ENCODE data around the gene SNTA1. TPM values are rescaled to one million over a fixed set of nuclear protein-coding genes. Genes with fewer than 3 reads are reported as not detected.
"Not testable (repeated sequence)": the region's sequence is repeated elsewhere in the genome, so short reads cannot be mapped to it uniquely, and the experiment has no call there.

SNTA1 gene
- total RNA-seq, 1 experiment from 2014 or later, result 13.2 TPM

DNA sequence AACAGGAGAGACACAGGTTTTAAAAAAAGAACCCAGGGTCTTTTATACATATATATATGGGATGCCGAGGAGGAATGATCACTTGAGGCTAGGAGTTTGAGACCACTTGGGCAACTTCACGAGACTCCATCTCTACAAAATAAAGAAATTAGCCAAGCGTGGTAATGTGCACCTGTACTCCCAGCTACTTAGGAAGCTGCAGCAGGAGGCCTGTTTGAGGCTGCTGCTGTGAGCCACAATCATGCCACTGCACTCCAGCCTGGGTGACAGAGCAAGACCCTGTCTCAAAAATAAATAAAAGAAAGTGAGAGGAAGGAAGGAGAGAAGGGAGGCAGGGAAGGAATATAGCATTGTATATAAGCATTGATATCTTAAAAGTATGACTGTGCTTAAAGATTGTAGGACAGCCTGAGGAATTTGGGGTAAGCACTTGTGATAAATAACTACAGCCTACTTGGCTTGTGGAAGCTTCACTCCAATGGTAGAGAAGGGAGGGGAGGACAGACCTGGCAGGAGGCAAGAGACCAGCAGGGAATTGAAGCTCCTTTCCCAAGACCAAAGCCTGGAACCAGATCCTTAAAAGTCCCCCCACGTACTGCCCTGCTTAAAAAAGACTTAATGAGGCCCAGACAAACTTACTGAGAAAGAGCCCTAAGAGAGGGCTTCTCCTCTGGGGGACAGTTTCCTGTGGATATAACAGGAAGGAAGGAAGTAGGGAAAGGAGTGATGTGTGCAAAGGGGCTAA lies 2.5 kb upstream of the SNTA1 start:
- no peak for DNase-seq
- no peaks in the 10 kb centered on the region for H3K27me3 ChIP-seq
- no peaks in the 10 kb centered on the region; the same call in 1 of the 2 replicates for H3K4me1 ChIP-seq
- no peaks in the 10 kb centered on the region for H3K36me3 ChIP-seq
- no peak overlapping the region for H3K27ac ChIP-seq
- H3K4me3 ChIP-seq, result no peak overlapping the region
- H3K9me3 ChIP-seq (replicated peaks), result 0 out of 2 replicates have a peak, but pooled peaks cover 3% of the 10 kb centered on the region

DNA sequence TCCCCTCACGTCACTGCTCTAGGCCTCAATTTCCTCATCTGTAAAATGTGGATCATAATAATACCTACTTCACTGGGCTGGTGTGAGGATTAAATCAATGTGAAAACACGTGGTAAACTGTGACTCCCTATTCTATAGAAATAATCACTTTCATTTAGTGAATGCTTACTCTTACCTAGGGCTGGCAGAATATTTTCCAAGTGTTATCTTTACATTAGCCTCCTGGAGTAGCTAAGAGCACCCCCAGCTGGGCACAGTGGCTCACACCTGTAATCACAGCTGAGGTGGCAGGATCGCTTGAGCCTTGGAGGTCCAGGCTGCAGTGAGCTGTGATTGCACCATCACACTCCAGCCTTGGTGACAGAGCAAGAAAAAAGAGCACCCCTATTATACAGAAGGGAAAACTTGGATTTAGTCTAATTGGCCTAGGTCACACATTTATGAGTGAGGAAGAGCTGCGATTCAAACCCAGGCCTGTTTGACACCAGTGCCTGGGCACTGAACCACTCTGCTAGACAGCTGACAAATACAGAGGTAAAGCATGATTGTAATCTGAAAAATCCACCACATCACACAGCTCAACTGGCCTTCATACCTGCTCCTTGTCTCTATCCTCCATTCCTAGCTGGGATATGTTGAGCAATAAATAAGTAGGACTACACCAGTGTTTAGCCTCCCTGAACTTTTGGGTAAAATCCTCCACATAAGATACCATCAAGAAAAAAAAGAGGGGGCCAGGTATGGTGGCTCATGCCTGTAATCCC lies 1.4 kb upstream of the SNTA1 start:
- Histone ChIP-seq H3K27ac (no peak overlapping the region), H3K27me3 (no peaks in the 10 kb centered on the region), H3K4me1 (no peaks in the 10 kb centered on the region), H3K9me3 (replicated peaks) (0 out of 2 replicates have a peak, but pooled peaks cover 3% of the 10 kb centered on the region), H3K4me3 (peak overlapping the region; percentile 70), H3K36me3 (no peaks in the 10 kb centered on the region)
- DNase-seq, result no peak

GRCh38 chr20:33443006-33443511 lies 504 bp downstream of the SNTA1 start:
- Histone ChIP-seq H3K4me3 (peak overlapping the region; percentile 70), H3K4me1 (no peaks in the 10 kb centered on the region), H3K27me3 (no peaks in the 10 kb centered on the region), H3K27ac (no peak overlapping the region), H3K9me3 (replicated peaks) (no peaks in the 10 kb centered on the region), H3K36me3 (no peaks in the 10 kb centered on the region)
- peak in 1 of 2 experiments; percentile 35 for DNase-seq

DNA sequence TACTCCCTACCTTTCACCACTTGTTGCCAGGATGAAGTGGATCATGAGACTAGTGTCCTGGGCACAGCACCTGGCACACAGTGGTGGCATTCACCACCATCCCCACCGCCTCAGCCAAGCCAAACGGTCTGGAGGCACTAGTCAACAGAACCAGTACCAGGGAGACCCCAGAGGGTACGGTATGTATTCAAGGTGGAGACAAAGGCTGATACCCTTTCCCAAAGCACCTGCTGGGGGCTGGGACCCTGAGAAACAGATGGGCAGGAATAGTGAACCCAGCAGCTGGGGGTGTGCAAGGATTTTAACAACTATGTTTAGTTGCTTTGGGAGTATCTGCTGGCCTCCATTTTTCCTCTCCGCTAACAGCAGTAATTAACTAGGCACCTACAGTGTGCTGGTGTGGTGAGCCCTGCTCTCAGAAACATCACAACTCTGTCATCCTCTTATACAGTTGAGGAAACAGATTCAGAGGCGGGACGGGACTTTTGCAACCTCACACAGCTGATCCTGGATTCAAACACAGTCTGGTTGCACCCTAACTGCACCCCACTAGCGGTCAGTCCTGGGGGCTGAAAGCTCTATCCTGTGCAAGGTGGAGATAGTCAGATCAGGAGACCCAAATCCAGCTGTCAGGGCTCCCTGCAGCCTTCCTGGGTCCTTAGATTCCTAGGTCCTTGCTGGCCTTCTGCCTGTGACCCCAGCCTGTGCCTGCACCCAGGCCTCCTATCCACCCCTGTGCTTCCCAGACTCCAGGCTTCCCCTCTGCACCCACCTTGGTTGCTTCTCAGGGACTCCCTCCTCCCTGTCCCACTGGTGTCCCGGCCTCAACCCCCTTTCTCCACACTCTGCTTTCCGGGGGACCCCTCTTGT lies 1.2 kb downstream of the SNTA1 start:
- Histone ChIP-seq H3K36me3 (no peaks in the 10 kb centered on the region), H3K4me1 (no peaks in the 10 kb centered on the region), H3K4me3 (peak overlapping the region; percentile 70), H3K9me3 (replicated peaks) (no peaks in the 10 kb centered on the region), H3K27ac (no peak overlapping the region), H3K27me3 (no peaks in the 10 kb centered on the region)
- no peak for DNase-seq

DNA sequence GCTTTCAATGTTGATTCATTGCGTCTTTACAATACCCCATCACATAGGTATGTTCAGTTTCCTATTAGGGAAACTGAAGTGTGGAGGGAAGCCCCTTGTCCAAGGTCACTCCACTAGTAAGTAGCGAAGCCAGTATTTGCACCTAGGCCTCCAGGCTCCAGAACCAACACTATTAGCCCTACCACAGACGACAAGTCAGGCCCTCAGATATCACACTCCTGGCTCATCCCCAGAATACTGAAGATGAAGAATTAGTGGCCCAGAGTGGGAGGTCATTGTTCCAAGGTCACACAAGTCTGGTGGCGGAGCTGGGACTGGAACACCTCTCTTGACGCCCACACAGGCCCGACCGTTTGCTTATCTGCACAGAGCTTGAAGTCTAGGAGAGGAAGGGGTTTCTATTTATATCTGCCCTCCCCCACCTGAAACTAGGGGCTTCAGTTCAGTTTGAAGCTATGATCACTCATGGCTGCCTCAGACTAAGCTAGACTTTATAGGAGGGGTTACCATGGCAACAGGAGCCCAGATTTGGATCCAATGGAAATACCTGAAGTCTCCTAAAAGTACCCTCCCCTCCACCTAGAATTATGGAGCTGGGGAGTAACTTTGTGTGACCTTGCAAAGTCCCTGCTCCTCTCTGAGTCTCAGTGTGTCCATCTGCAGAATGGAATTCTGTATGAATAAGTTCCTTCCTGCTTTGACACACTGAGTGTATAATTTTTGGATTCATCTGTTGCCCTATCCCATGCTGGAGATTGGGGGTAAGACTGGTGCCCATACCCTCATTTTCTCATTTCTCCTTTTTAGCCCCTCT lies 2.2 kb downstream of the SNTA1 start:
- DNase-seq, result no peak
- Histone ChIP-seq H3K27me3 (no peaks in the 10 kb centered on the region), H3K27ac (no peak overlapping the region), H3K9me3 (replicated peaks) (no peaks in the 10 kb centered on the region), H3K4me3 (no peak overlapping the region), H3K4me1 (no peaks in the 10 kb centered on the region), H3K36me3 (no peaks in the 10 kb centered on the region)

DNA sequence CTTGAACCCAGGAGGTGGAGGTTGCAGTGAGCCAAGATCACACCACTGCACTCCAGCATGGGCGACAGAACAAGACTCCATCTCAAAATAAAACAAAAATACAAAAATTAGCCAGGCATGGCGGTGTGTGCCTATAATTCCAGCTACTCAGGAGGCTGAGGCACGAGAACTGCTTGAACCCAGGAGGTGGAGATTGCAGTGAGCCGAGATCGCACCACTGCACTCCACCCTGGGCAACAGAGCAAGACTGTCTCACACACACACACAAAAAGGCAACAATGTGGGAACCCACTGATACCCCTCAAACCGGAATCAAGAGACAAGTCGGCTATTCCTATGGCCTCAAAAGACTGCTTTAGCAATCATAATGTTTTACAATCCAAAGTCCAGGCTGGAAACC lies 3.0 kb downstream of the SNTA1 start:
- not testable (repeated sequence) for H3K4me3 ChIP-seq; H3K27me3 ChIP-seq; H3K4me1 ChIP-seq; H3K27ac ChIP-seq; DNase-seq; H3K9me3 ChIP-seq (replicated peaks); H3K36me3 ChIP-seq

DNA sequence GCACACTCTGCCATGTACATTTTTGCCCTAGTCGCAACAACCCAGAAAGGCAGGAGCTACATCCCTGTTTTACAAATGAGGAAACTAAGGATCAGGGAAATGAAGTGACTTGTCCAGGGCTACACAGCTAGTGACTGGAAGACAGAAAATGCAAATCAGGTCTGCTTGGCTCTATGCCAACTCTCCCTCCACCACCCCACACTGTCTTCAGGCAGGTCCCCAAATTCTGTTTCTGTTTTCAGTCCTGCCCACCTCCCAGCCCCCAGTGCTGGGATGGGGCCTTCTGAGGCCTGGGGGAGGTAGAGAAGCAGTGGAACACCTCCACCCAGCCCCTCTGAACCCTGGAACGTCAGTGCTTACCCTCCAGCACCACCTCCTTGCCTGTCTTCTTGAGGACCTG lies 5.1 kb downstream of the SNTA1 start:
- no peak for DNase-seq
- Histone ChIP-seq H3K9me3 (replicated peaks) (no peaks in the 10 kb centered on the region), H3K4me1 (no peaks in the 10 kb centered on the region), H3K36me3 (no peaks in the 10 kb centered on the region), H3K27me3 (no peaks in the 10 kb centered on the region), H3K27ac (no peak overlapping the region), H3K4me3 (no peak overlapping the region)

DNA sequence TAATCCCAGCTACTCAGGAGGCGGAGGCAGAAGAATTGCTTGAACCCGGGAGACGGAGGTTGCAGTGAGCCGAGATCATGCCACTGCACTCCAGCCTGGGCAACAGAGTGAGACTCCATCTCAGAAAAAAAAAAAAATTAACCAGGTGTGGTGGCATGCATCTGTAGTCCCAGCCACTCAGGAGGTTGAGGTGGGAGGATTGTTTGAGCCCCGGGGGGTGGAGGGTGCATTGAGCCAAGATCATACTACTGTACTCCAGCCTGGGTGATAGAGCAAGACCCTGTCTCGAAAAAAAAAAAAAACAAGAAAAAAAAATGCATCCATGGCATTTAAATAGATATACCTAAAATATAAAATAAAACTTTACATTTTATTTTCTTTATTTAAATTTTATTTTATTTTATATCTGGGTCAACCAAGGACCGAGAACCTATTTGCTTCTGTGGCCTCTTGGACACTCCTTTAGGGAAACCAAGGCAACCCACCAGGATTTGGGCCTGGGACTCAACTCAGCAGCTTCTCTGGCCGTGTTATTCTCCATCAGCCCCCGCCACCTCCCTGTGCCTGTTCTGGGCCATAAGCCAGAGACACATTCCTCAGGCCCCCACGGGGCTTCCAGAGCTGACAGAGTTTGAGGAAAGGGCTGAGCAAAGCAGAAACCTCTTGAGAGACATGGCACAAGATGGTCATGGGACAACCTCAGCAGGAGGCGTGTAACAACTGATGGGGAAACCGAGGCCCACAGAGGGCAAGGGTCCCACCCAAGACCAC lies 6.2 kb downstream of the SNTA1 start:
- Histone ChIP-seq H3K36me3 (no peaks in the 10 kb centered on the region), H3K4me1 (no peaks in the 10 kb centered on the region), H3K9me3 (replicated peaks) (no peaks in the 10 kb centered on the region), H3K4me3 (no peak overlapping the region), H3K27ac (no peak overlapping the region), H3K27me3 (no peaks in the 10 kb centered on the region)
- DNase-seq, result peak in 1 of 2 experiments; percentile 34

- Histone ChIP-seq H3K4me1 (no peaks in the 10 kb centered on the region), H3K4me3 (no peak overlapping the region), H3K27me3 (no peaks in the 10 kb centered on the region), H3K36me3 (no peaks in the 10 kb centered on the region; the same call in 1 of the 2 replicates), H3K27ac (no peak overlapping the region), H3K9me3 (replicated peaks) (no peaks in the 10 kb centered on the region)
- no peak for DNase-seq
Measured at GRCh38 chr20:33434434-33434833, 9.1 kb downstream of the SNTA1 start.

- Histone ChIP-seq H3K36me3 (no peaks in the 10 kb centered on the region; the same call in 1 of the 2 replicates), H3K9me3 (replicated peaks) (no peaks in the 10 kb centered on the region), H3K4me3 (no peak overlapping the region), H3K27me3 (no peaks in the 10 kb centered on the region), H3K27ac (no peak overlapping the region), H3K4me1 (no peaks in the 10 kb centered on the region)
- DNase-seq, result no peak
Measured at GRCh38 chr20:33433465-33434234, 9.9 kb downstream of the SNTA1 start.

GRCh38 chr20:33431797-33432381 lies 11.7 kb downstream of the SNTA1 start:
- Histone ChIP-seq H3K27me3 (no peaks in the 10 kb centered on the region), H3K27ac (no peak overlapping the region), H3K9me3 (replicated peaks) (no peaks in the 10 kb centered on the region), H3K36me3 (no peaks in the 10 kb centered on the region; the same call in 1 of the 2 replicates), H3K4me1 (no peaks in the 10 kb centered on the region), H3K4me3 (no peak overlapping the region)
- DNase-seq, result no peak

GRCh38 chr20:33423875-33424274 lies 19.7 kb downstream of the SNTA1 start:
- not testable (repeated sequence) for H3K27me3 ChIP-seq; H3K4me3 ChIP-seq; H3K9me3 ChIP-seq (replicated peaks); DNase-seq; H3K36me3 ChIP-seq
- Histone ChIP-seq H3K27ac (peak overlapping the region; percentile 59), H3K4me1 (peaks cover 12% of the 10 kb centered on the region)

All from SJCRH30 (cell line).